Epithelial cell of prostate (primary cell): ENCODE data around the gene FRMPD2.
"Not testable (repeated sequence)": the region's sequence is repeated elsewhere in the genome, so short reads cannot be mapped to it uniquely, and the experiment has no call there.

Experiments
- DNase-seq: peaks from one replicate; pipeline ENCODE4 v3.0.0-alpha.2; 2011; ENCODE audit warnings: low read depth, low spot score
- H3K27ac ChIP-seq: fragments of 450-650 bp; 2 replicates; pipeline ENCODE4 v1.5.1; 2017; ENCODE audit warnings: mild to moderate bottlenecking

Gene FRMPD2

DNA sequence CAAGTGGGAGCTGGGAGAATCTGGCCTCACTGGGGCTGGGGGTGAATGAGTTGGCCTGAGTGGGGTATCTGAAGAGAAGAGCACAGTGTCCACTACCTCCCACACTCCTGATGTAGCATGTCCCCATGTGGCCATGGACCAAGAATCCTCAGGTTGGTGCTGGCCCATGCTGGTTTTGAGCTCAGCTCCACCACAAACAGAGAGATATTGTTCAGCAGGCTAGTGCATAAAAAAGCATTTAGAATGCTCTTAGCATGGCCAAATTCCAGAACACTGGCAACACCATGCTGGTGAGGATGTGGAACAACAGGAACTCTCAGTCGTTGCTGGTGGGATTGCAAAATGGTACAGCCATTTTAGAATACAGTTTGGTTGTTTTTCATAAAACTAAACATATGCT is 61.4 kb downstream of the FRMPD2 start:
- no peak for DNase-seq
- no peak overlapping the region for H3K27ac ChIP-seq

DNA sequence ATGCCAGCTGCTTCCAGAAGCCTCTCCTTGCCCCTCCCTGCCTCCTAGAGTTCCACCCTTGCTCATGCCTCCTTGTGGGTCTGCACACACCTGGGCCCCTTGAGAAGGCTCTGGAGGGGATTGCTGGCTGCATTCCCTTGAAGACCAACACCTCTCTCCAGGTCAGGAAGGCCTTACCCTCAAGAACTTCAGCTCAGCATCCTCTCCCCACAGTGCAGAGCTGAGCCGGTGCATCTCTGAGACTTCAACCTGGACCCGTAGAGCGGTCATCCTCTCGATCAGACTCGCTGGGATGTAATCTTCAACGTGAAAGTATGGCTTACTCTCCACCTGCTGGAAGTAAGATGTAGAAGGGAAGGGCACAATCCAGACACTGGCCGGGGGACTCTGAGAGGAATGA is 62.7 kb downstream of the FRMPD2 start:
- no peak for DNase-seq
- H3K27ac ChIP-seq: no peak overlapping the region

DNA sequence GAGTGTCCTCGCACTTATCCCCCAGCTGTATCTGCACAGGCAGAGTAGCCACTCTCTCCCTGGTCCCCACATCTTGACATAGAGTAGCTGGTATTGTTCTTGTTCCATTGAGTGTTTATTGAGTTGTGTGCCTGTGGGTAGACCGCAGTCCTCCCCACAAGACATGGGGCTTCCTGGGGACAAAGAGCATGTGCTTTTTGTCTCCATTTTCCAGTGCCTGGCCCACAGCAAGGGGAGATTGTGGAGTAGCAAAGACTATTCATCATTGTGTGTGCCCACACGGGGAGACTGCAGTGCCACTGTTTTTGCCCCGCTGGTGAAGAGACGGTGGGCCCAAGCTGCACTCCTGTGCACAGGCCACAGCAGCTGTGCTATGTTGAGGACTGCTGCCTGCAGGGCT is 63.5 kb downstream of the FRMPD2 start:
- no peak overlapping the region for H3K27ac ChIP-seq
- DNase-seq: no peak

DNA sequence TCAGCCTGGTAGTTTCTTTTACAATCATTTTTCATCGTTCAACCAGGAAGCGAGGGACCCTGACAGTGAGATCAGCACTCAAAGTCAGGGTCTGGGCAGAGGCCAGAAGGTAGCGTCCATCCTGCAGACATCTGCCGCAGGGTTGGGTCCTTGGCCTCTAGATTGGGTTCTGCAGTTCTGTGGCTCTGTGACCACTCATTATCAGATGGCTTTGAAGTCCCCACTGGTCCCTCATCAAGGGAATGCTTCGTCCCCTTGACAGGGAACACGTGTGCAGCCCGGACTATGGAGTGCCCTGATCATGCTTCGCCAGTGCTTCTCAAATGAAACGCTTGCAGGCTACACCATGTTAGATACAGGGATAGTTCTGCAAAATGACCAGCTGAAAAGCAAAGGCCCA is 64.1 kb downstream of the FRMPD2 start:
- no peak for DNase-seq
- H3K27ac ChIP-seq: no peak overlapping the region

DNA sequence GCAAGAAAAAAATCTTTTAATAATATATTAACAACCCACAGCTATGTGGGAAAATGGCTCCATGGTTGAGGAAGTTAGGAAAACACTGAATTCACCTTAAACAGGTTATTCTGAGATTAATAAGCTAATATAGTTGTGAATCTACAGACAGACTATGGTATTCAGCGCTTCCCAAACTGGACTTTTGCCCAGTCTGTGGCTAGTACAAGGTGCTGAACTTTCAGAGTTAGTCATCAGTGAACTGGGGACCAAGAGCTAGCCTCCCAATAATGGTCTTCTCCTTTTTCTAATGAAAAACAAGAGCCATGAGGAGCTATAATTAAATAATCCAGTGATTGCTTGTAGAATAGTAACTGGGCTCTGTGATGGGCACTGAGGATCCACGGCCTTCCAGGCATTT is 65.3 kb downstream of the FRMPD2 start:
- DNase-seq: no peak

DNA sequence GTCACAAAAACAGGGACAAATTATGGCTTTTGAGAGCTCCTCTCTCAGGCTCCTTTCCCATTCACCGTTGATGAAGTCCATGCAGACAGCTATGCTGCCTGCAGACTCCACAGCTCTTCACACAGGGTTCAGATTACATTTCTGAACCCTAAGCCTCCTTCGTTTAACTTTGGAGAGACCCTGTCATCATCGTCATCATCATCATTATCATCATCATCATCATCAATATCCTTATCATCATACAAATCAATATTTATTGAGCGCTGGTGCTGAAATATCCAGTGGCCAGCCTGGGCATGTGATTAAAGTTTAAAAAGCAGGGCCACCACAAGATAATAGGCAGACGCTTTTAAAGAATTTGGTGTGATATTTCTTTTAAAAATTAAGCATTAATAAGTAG is 66.6 kb downstream of the FRMPD2 start:
- DNase-seq: no peak
- no peak overlapping the region for H3K27ac ChIP-seq

More for the DNA sequence above, 65.3 kb downstream of the FRMPD2 start:
- H3K27ac ChIP-seq: no peak overlapping the region

DNA sequence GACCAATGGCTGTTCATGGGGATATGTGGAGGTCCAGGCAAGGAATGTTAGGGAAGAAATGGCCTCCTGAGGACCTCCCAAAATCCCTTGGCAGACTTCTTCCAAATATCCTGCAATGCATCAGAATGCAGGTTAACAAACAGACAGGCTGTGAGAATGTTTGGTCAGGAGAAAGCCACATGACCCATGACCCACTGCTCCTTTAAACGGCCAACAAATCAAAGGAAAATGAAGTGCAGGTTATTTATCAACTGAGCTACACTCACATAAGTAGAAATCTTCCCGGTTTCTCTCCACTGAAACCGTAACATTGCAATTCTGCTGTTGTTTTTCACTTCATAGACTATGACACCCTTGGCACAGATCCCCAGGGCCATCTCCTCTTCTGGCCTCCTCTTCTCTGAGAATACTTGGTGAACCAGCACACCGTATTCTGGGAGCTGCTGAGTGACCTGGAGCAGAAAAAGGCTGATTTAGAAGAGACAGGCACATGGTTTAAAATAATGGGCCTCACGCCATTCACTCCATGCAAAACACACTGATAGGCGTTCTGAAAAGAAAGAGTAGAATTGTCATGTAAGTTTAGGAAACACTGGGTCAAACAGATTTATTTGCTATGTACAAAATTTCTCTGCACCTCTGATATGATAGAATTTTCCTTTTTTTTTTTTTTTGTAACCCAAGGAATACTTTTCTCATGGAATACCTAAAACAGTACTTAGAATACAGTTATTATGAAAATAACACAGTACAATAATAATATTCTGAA is 67.8 kb downstream of the FRMPD2 start:
- no peak for DNase-seq
- H3K27ac ChIP-seq: no peak overlapping the region

DNA sequence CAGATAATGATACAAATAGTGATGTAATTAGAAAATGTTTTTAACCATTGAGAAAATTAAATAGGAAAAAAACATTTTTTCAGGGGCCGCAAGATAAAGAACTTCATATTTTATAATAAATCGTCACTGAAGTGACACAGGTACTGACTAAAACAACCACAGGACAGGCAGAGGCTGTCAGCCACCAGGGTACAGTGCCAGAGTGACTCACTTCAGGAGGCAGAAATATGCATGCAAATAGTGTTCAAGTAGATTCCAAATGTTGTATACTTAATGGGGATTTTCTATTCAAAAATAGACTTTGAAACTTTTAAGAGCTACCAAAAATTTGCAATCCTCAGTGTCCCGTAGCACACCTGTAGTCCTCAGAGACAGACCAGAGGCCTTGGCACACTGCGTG is 68.6 kb downstream of the FRMPD2 start:
- H3K27ac ChIP-seq: no peak overlapping the region
- no peak for DNase-seq

DNA sequence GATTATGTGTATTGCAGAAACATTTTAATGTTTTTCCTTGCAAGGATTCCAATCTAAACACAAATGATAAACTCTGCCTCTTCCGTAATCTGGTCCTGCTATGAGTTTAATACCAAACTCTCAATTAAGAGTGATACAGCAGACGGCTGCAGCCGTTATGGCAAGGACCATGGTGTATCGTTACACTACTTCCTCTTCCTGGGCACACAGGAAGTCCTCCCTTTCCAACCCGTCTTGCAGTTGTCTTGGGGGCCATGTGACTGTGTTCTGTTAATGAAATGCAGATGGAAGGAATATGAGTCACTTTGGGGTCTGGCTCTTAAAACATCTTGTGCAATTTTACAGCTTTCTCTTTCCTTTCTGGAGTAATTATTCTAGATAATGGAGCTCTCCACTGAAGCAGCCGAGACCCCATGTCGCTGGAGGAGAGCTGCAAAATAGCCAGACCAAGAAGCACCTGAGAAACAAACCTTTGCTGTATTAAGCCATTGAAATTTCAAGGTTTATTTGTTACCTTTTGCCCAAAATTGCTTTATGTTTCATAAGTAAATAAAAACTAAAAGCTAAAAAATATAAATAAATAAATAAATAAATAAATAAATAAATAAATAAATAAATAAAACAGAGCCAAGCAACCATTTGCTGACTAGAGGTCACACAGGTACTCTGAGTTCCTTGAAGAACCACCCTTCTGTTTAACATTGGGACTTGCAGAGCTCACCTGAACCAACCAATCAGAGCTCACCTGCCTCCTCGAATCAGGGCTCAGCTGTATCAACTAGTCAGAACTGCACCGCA is 74.7 kb downstream of the FRMPD2 start:
- no peak for DNase-seq

DNA sequence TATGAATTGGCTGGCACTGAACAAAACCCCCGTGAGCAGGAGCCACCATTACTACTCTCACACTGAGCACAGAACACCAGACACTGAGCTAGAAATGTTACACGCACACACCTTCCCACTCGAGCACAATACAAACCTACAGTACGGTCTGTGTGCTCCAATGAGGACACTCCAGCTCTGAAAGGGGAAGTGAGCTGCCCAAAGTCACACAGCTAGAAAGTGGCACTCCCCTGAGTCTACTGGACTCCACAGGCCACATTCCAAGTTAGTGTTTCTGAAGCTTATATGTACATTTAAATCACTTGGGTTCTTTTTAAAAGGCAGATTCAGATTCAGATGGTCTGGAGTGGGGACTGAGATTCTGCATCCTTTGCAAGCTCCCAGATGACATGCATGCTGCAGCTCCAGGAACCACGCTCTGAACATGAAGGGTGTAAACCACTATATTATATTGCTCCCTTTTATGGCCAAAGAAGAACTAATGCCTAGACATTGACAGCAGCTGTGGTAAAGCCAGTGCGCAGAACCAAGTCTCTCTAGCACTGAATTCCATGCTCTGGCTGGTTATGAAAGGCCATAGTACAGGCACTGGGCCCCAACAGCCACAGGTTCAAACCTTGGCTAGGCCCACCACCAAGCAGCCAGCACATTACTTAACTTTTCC is 77.1 kb downstream of the FRMPD2 start:
- no peak overlapping the region for H3K27ac ChIP-seq
- DNase-seq: no peak

More for the DNA sequence above, 74.7 kb downstream of the FRMPD2 start:
- no peak overlapping the region for H3K27ac ChIP-seq

DNA sequence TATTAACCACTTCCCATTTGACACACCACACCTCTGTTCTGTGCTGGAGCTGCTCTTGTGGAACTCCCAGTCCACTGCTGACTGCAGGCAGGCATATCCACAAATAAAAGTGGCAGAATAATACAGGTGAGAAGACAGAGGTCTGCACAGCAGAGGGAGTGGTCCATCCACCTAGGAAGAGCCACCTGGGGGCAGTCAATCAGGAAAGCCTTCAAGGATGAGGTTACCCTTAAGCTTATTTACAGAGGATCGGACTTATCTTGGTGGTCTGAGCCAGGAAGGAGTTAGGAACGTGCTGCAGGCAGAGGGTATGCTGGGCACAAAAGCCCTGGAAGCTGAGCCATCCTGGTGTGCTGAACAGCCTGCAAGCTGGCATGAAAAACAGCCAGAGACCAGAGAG is 78.7 kb downstream of the FRMPD2 start:
- no peak overlapping the region for H3K27ac ChIP-seq
- no peak for DNase-seq

DNA sequence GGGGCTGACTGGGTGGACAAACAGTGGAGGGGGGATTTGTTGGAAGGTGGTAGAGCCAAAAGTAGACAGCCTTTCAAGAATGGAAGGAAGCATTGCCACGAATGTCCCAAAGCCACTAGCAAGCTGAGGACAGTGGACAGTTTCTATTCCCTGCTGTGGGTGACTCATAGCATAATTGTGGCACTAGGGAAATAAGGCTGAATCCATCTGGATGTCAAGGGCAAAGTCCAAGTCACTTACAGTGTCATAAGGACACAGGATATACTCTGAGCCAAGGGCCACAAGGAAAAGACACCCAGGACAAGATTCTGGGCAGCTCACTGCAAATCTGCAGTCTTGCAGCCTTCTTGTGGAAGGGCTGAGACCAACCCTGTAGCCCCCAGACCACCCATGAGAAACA is 79.7 kb downstream of the FRMPD2 start:
- no peak for DNase-seq

DNA sequence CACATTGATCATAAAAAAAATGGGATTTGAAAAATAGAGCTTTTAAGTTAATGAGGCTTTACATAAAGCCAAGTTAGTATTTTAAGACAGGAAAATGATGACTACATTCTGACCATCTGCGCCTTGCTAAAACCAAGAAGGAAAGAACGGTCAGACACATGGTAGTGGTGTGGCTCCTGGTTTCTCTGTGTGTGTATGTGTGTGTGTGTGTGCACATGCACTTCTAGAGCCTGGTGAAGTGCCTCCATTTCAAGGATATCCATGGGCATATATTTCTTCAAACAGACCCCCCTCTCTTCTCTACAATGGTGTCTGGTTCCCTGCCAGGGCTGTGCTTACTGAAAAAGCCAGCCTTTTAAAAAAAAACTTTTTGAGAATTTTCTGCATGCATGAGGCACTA is 80.9 kb downstream of the FRMPD2 start:
- no peak for DNase-seq

More for the DNA sequence above, 79.7 kb downstream of the FRMPD2 start:
- H3K27ac ChIP-seq: no peak overlapping the region

DNA sequence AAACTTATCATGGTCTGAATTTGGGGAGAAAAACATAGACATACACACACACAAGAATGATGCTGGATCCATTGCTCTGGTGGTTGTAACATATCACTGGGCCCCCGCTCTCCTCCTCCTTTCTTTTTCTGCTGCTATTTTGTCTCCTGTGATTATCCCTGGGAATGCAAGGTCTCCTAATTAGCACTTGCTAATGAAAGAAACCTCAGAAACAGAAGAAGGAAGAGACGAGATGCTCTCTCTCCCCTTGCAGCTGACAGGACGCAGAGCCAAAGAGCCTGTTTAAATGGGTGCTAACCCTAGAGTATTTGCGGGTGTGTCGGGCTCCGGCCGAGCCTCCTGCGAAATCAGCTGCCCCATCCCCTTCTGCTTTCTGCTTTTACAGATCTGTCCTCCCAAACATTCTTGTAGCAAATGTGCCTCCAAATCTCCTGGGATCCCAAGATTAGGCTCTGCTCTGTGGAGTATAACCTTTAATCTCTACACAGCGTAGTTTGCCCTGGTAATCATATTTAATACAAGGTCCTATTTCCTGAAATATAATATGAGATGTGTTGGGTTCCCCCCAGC is 81.5 kb downstream of the FRMPD2 start:
- H3K27ac ChIP-seq: no peak overlapping the region
- no peak for DNase-seq

More for the DNA sequence above, 80.9 kb downstream of the FRMPD2 start:
- H3K27ac ChIP-seq: no peak overlapping the region

DNA sequence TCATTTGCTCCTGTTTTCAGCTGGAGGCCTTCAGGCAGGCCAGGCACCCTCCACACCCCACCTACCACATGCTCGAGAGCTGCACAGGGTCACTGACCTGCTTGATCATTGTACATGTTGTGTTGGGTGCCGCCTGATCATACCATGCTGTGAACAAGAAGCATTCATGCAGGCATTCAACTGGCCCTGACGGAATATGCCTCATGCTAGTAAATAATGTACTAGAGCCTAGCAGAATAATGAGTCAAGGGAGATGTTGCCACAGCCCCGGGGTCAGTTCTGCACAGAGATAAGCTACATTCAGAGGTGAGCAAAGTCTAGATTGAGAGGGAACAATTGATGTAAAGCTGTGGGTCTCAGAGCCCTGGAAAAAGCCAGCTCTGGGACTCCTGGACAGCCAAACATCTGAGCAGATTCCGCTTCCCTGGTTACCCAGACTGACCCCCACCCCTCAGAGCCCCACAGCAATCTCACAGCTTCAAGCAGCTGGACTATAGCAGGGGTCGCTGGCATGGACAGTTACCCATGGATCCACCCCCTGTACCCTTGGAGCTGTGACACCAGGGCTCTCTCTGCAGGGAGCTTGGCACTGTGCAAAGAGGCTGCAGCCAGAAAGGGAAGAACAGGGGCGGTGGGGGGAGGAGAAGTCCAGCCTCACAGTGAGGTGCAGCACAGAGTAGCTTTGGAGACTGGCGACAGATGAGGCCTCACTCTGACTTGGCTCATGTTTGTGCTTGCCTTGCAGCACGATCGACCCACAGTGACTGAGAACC is 86.6 kb downstream of the FRMPD2 start:
- H3K27ac ChIP-seq: no peak overlapping the region
- no peak for DNase-seq

DNA sequence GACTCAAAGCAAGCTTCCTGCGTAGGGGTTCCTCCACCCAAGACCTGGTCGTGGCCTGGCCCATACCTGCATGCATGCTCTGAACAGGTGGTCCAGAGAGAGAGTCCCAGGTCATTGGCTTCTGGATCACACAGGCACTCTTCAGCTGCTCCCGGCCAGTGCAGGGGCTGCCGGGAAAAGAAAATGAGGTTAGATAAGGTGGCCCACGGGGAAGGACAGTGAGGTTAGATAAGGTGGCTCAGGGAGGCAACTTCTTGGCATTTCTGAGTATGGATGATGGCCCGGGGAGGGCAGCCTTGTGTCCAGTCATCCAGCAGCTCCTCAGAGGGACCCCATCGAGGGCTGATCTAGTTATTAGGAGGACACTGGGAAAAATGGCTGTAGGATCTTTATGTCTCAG is 87.4 kb downstream of the FRMPD2 start:
- no peak for DNase-seq
- no peak overlapping the region for H3K27ac ChIP-seq

DNA sequence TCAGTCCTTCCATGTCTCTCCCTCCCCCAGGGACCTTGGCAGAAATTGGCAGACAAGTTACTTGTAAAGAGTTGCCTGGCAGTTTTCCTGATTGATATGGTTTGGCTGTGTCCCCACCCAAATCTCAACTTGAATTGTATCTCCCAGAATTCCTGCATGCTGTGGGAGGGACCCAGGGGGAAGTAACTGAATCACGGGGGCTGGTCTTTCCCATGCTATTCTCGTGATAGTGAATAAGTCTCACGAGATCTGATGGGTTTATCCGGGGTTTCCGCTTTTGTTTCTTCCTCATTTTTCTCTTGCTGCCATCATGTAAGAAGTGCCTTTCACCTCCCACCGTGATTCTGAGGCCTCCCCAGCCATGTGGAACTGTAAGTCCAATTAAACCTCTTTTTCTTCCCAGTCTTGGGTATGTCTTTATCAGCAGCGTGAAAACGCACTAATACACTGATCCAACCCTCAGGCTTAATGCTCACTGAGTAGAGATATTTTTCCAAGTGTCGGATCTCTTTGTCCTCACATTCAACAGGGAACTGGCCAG is 88.2 kb downstream of the FRMPD2 start:
- not testable (repeated sequence) for DNase-seq, H3K27ac ChIP-seq

DNA sequence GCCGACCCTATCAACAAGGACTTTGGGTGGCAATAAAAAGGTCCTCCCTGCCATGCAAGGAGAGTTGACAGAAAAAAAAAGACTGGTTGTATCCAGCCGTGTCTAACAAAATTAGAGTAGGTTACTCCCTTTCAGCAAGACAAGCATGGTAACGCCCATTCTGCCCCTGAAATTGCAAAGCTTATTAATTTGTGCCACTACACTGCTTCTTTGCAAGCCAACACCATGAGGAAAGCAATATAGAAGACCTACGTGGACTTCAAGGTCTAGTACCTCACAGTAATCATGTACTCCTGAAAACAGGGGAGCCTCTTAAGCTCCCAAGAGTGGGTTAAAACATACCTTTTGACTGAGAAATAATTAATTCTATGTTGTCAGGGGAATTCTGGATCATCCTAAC is 90.3 kb downstream of the FRMPD2 start:
- no peak overlapping the region for H3K27ac ChIP-seq
- no peak for DNase-seq

DNA sequence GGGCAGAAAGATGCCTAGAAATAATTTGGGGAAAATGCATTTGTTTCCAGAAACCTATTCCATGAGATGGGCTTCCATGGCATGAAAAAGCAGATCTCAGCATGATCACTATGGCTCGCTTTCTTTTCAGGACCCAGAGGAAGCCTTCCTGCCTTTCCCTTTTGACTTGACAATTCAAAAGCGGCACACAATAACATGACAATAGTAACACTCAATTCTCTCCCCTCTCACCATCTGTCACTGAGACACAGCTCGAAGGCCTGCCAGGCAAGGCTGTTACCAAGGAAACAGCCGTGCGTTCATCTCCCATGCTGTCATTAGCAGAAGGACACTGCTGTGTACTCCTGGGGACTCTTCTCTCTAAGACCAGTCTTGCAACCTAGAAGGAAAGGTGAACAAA is 101.8 kb downstream of the FRMPD2 start:
- not testable (repeated sequence) for H3K27ac ChIP-seq, DNase-seq

DNA sequence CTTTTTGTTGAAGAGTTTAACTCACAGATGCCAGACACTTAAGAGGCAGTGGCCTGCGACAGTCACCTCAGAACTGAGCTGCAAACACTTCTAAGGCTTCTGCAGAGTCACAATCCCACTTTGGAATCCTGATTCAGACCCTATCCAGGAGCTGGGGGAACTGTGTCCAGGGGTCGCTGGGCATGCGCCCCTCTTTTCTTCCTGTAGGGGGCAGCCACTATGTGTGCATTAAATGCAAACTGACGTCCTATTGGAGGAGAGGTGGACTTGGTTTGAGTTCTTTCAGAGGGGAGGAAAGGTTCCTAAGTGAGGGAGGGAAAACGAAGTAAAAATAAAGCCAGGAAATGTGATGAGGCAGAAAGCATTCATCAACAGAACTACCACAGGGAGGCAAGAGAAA is 113.8 kb downstream of the FRMPD2 start:
- not testable (repeated sequence) for H3K27ac ChIP-seq, DNase-seq
